AG04450 (cell line): ENCODE data around the gene AKAP12. TPM values are rescaled to one million over a fixed set of nuclear protein-coding genes. Genes with fewer than 3 reads are reported as not detected.

ENCODE experiments used
- CTCF ChIA-PET: fragments of 300-600, 350-600 bp; formaldehyde crosslinking; extraction: SDS; loops from one replicate; lab custom pipeline; 2022; ENCODE audit warnings: antibody characterized with exemption, inconsistent platforms; lab: Charles Lee
- POLR2A ChIA-PET: fragments of 350-600 bp; formaldehyde crosslinking; extraction: SDS; loops from one replicate; lab custom pipeline; 2021; ENCODE audit warnings: antibody characterized with exemption, inconsistent platforms; lab: Yijun Ruan, JAX
- DNase-seq: peaks from one replicate; pipeline ENCODE4 v3.0.0-alpha.2; 2011; ENCODE audit warnings: low read depth, low spot score
- H3K27ac ChIP-seq: one replicate; pipeline ENCODE4 v1.5.1; 2012; ENCODE audit warnings: low read depth, low read length, control low read depth
- H3K27me3 ChIP-seq: one replicate; pipeline ENCODE4 v1.6.0; 2012; ENCODE audit warnings: low read length; ENCODE audit not compliant: control insufficient read depth, insufficient read depth
- H3K4me3 ChIP-seq: 2 replicates; pipeline ENCODE4 v1.5.1; 2011; ENCODE audit warnings: mild to moderate bottlenecking, low read depth, low read length, control low read depth
- H3K9me3 ChIP-seq: 2 replicates; pipeline ENCODE4 v1.5.1; 2012; ENCODE audit warnings: low read length; ENCODE audit not compliant: control insufficient read depth, insufficient read depth
- polyA plus RNA-seq: library from polyadenylated mRNA; depleted of rRNA; stranded (reverse); fragments of >200 nt; gene quantifications from 2 replicates; pipeline ENCODE4 v1.2.3, GENCODE V29; 2011
- TF ChIP-seq, protein P1 (sequence below): IDR thresholded peaks from 2 replicates; pipeline ENCODE4 v1.5.1; 2011; ENCODE audit warnings: low read depth, low read length, control low read depth, inconsistent platforms

Gene AKAP12
- polyA plus RNA-seq, 1 experiment, result 73.2 TPM

DNA sequence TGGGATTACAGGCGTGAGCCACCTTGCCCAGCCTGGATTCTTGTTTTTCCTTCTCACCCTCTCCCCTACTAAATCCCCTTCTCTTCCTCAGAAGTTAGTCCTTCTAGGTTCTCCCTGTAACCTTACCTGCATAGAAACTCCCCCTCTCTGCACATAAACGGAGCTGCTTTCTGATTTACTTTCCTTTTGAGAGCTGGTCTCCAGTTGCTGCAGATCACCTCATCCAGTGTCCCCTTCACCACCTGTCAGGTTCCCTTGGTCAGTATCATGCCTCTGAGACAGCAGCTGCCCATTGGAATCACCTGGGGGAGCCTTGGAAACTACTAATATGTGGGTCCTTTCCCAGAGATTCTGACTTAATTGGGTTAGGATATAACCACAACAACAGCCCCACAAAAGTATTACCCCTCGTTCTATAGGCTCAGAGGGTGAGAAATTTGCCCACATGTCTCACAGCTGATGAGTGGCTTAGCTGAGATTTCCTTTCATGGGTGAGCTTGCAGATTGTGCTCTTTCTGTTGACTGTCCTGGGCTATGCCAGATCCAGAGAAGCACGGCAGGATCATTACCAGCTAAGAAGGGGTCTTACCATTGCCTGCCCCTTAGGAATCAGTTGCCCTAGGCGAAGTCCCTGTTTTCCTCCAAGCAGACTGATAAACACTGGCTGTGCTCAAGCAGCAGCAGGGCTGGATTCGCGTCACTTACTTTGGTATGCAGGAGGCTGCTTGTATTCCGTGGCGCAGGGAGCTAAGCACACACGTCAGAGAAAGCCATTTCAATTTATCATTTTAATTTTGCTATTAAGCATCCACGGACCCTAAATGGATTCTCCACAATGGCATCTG is 51.3 kb downstream of the AKAP12 start:
- TF ChIP-seq, protein P1, sequence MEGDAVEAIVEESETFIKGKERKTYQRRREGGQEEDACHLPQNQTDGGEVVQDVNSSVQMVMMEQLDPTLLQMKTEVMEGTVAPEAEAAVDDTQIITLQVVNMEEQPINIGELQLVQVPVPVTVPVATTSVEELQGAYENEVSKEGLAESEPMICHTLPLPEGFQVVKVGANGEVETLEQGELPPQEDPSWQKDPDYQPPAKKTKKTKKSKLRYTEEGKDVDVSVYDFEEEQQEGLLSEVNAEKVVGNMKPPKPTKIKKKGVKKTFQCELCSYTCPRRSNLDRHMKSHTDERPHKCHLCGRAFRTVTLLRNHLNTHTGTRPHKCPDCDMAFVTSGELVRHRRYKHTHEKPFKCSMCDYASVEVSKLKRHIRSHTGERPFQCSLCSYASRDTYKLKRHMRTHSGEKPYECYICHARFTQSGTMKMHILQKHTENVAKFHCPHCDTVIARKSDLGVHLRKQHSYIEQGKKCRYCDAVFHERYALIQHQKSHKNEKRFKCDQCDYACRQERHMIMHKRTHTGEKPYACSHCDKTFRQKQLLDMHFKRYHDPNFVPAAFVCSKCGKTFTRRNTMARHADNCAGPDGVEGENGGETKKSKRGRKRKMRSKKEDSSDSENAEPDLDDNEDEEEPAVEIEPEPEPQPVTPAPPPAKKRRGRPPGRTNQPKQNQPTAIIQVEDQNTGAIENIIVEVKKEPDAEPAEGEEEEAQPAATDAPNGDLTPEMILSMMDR, result no peak
- POLR2A ChIA-PET, result interaction anchor here (1.8 kb wide), 1 partner anchor 277 kb away, joined by 4 read pairs; no protein-coding TSS in a partner anchor
- CTCF ChIA-PET, result interaction anchor here (2.1 to 2.3 kb wide), 2 partner anchors 33 to 277 kb away, joined by 6 to 11 read pairs; no protein-coding TSS in a partner anchor
- peak; percentile 67 for DNase-seq
- no peaks in the 10 kb centered on the region for H3K9me3 ChIP-seq
- H3K4me3 ChIP-seq, result no peak overlapping the region; the same call in 1 of the 2 replicates
- H3K27me3 ChIP-seq, result no peaks in the 10 kb centered on the region
- peak overlapping the region; percentile 75 for H3K27ac ChIP-seq

DNA sequence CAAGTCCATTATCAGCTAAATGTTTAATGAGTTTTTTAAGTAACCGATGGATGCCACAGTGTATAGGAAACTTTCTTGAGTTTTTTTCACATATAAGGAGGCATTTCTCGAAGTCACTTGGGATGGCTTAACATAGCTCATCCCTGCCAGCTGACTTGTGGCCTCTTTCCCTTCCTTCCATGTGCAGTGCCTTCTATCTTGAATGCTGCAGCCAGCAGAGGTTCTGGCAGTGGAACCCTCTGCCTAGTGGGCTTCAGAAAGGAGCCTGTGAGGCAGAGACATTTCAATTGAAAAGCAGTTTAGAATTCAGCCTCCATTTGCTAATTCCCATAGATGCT is 51.9 kb downstream of the AKAP12 start:
- CTCF ChIA-PET, result interaction anchor here (0.6 to 2.3 kb wide), 3 partner anchors 32 to 383 kb away, joined by 3 to 11 read pairs (median 6); no protein-coding TSS in a partner anchor
- no peak overlapping the region for H3K4me3 ChIP-seq
- no peaks in the 10 kb centered on the region for H3K9me3 ChIP-seq
- POLR2A ChIA-PET, result interaction anchor here (1.8 kb wide), 1 partner anchor 277 kb away, joined by 4 read pairs; no protein-coding TSS in a partner anchor
- H3K27me3 ChIP-seq, result no peaks in the 10 kb centered on the region
- H3K27ac ChIP-seq, result peak overlapping the region; percentile 60
- TF ChIP-seq, protein P1, result no peak
- no peak for DNase-seq

GRCh38 chr6:151292974-151293687 is 53.4 kb downstream of the AKAP12 start:
- peak; percentile 52 for DNase-seq

DNA sequence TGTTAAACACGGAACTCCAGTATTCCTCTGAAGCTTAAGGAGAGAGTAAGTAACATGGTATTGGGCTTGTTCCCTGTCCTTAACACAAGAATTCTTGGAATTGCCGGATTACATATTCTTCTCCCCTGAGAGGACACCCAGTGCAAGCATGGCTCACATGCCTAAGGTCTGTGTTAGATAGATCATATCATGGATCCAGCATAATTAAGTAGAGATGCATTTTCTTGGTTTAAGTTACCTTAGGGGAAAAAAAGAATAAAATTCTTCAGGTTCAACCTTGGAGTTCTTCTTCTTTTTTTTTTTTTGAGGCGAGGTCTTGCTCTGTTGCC is 53.9 kb downstream of the AKAP12 start:
- ChIA-PET CTCF (interaction anchor here (1.4 kb wide), 1 partner anchor 30 kb away, joined by 5 read pairs; no protein-coding TSS in a partner anchor), POLR2A (no interaction called here)
- DNase-seq, result no peak
- Histone ChIP-seq H3K4me3 (no peak overlapping the region), H3K27me3 (no peaks in the 10 kb centered on the region), H3K9me3 (no peaks in the 10 kb centered on the region), H3K27ac (no peak overlapping the region)
- TF ChIP-seq, protein P1, result no peak

More at GRCh38 chr6:151292974-151293687, 53.4 kb downstream of the AKAP12 start:
- H3K9me3 ChIP-seq, result no peaks in the 10 kb centered on the region
- H3K27ac ChIP-seq, result no peak overlapping the region
- H3K4me3 ChIP-seq, result no peak overlapping the region
- no peaks in the 10 kb centered on the region for H3K27me3 ChIP-seq
- TF ChIP-seq, protein P1, result no peak
- CTCF ChIA-PET, result interaction anchor here (0.9 to 2.3 kb wide), 4 partner anchors 31 to 401 kb away, joined by 3 to 11 read pairs (median 6); no protein-coding TSS in a partner anchor
- POLR2A ChIA-PET, result interaction anchor here (0.7 kb wide), 1 partner anchor 17 kb away, joined by 4 read pairs; no protein-coding TSS in a partner anchor
